WTC11 (cell line): ENCODE results near the gene SPDEF. TPM values are rescaled to one million over a fixed set of nuclear protein-coding genes. Genes with fewer than 3 reads are reported as not detected.

Source experiments
- ATAC-seq: fragments of 200-7000 bp; cut with Tn5 transposase; 2 replicates; pipeline ENCODE4 v1.10.0; 2021; ENCODE audit warnings: mild to moderate bottlenecking, moderate library complexity
- CTCF ChIA-PET: fragments of 300-600 bp; sonication (Branson Sonifier 250); formaldehyde crosslinking; loops from one replicate; lab custom pipeline; 2021; ENCODE audit warnings: antibody characterized with exemption; lab: Charles Lee
- POLR2A ChIA-PET: fragments of 350-600 bp; sonication (Branson Sonifier 250); formaldehyde crosslinking; loops from one replicate; lab custom pipeline; 2021; ENCODE audit warnings: antibody characterized with exemption; lab: Charles Lee
- DNase-seq: peaks from one replicate; pipeline ENCODE4 v3.0.0; 2021; ENCODE audit warnings: low spot score
- H3K27ac Mint-ChIP-seq: 2 replicates; pipeline ENCODE4 v1.8.0; 2021; ENCODE audit warnings: mixed read lengths
- H3K27me3 Mint-ChIP-seq: 2 replicates; pipeline ENCODE4 v1.8.0; 2021; ENCODE audit warnings: low read depth, mild to moderate bottlenecking, moderate library complexity, mixed read lengths
- H3K36me3 Mint-ChIP-seq: 2 replicates; pipeline ENCODE4 v1.8.0; 2021; ENCODE audit warnings: mixed read lengths
- H3K4me1 Mint-ChIP-seq: 2 replicates; pipeline ENCODE4 v1.8.0; 2022; ENCODE audit warnings: mixed read lengths
- H3K4me3 Mint-ChIP-seq: 2 replicates; pipeline ENCODE4 v1.8.0; 2021; ENCODE audit warnings: mild to moderate bottlenecking, moderate library complexity, mixed read lengths
- H3K9me3 Mint-ChIP-seq: 2 replicates; pipeline ENCODE4 v1.8.0; 2021; ENCODE audit warnings: mixed read lengths
- ATF1 ChIP-seq: sonication (generic); formaldehyde crosslinking; IDR thresholded peaks from 2 replicates; pipeline ENCODE4 v1.8.1; 2023; ENCODE audit warnings: mild to moderate bottlenecking, moderate library complexity, missing genetic modification reagents
- CREM ChIP-seq: sonication (generic); formaldehyde crosslinking; IDR thresholded peaks from 2 replicates; pipeline ENCODE4 v1.8.1; 2022; ENCODE audit warnings: mild to moderate bottlenecking, missing genetic modification reagents, moderate library complexity
- E2F1 ChIP-seq: sonication (generic); formaldehyde crosslinking; IDR thresholded peaks from 2 replicates; pipeline ENCODE4 v1.8.0; 2022; ENCODE audit warnings: mild to moderate bottlenecking, missing genetic modification reagents
- E2F5 ChIP-seq: sonication (generic); formaldehyde crosslinking; IDR thresholded peaks from 2 replicates; pipeline ENCODE4 v1.8.1; 2022; ENCODE audit warnings: mild to moderate bottlenecking, moderate library complexity, missing genetic modification reagents
- ELF4 ChIP-seq: sonication (generic); formaldehyde crosslinking; IDR thresholded peaks from 2 replicates; pipeline ENCODE4 v1.8.1; 2022; ENCODE audit warnings: low read depth, mild to moderate bottlenecking, moderate library complexity, missing genetic modification reagents
- EMX1 ChIP-seq: fragments of 250-450 bp; sonication (Bioruptor Pico); IDR thresholded peaks from 2 replicates; pipeline ENCODE4 v1.8.0; 2021; ENCODE audit warnings: mild to moderate bottlenecking
- ERG ChIP-seq: fragments of 250-450 bp; sonication (Bioruptor Pico); IDR thresholded peaks from 2 replicates; pipeline ENCODE4 v1.8.0; 2021; ENCODE audit warnings: mild to moderate bottlenecking
- GTF2I ChIP-seq: fragments of 250-450 bp; sonication (Bioruptor Pico); conservative IDR thresholded peaks from 2 replicates; pipeline ENCODE4 v1.4.0; 2021; ENCODE audit warnings: mild to moderate bottlenecking
- IRF1 ChIP-seq: sonication (generic); formaldehyde crosslinking; IDR thresholded peaks from 2 replicates; pipeline ENCODE4 v1.8.0; 2023; ENCODE audit warnings: missing genetic modification reagents
- JAZF1 ChIP-seq: fragments of 250-450 bp; sonication (Bioruptor Pico); IDR thresholded peaks from 2 replicates; pipeline ENCODE4 v1.9.0; 2021; ENCODE audit warnings: moderate library complexity, mild to moderate bottlenecking, inconsistent platforms
- JUN ChIP-seq: sonication (generic); formaldehyde crosslinking; IDR thresholded peaks from 2 replicates; pipeline ENCODE4 v1.8.0; 2023; ENCODE audit warnings: mild to moderate bottlenecking, missing genetic modification reagents
- MAX ChIP-seq: sonication (generic); formaldehyde crosslinking; IDR thresholded peaks from 2 replicates; pipeline ENCODE4 v1.8.0; 2022; ENCODE audit warnings: mild to moderate bottlenecking, missing genetic modification reagents
- NFE2L1 ChIP-seq: sonication (generic); formaldehyde crosslinking; IDR thresholded peaks from 2 replicates; pipeline ENCODE4 v1.8.1; 2023; ENCODE audit warnings: missing genetic modification reagents
- NR2C2 ChIP-seq: sonication (generic); formaldehyde crosslinking; IDR thresholded peaks from 2 replicates; pipeline ENCODE4 v1.8.0; 2022; ENCODE audit warnings: mild to moderate bottlenecking, missing genetic modification reagents
- PREB ChIP-seq: sonication (generic); formaldehyde crosslinking; IDR thresholded peaks from 2 replicates; pipeline ENCODE4 v1.8.1; 2022; ENCODE audit warnings: mild to moderate bottlenecking, missing genetic modification reagents, moderate library complexity, borderline replicate concordance
- RORB ChIP-seq: fragments of 250-450 bp; sonication (Bioruptor Pico); IDR thresholded peaks from 2 replicates; pipeline ENCODE4 v1.9.0; 2021; ENCODE audit warnings: mild to moderate bottlenecking
- SOX15 ChIP-seq: fragments of 250-450 bp; sonication (Bioruptor Pico); IDR thresholded peaks from 2 replicates; pipeline ENCODE4 v1.9.0; 2021; ENCODE audit warnings: mild to moderate bottlenecking
- TCF7 ChIP-seq: sonication (generic); formaldehyde crosslinking; IDR thresholded peaks from 2 replicates; pipeline ENCODE4 v1.8.0; 2022; ENCODE audit warnings: mild to moderate bottlenecking, low read depth, missing genetic modification reagents, moderate library complexity
- TEAD1 ChIP-seq: sonication (generic); formaldehyde crosslinking; IDR thresholded peaks from 2 replicates; pipeline ENCODE4 v1.8.0; 2022; ENCODE audit warnings: mild to moderate bottlenecking, missing genetic modification reagents
- TP53 ChIP-seq: sonication (generic); formaldehyde crosslinking; IDR thresholded peaks from 2 replicates; pipeline ENCODE4 v1.8.1; 2023; ENCODE audit warnings: mild to moderate bottlenecking, missing genetic modification reagents
- ZNF423 ChIP-seq: fragments of 250-450 bp; sonication (Bioruptor Pico); IDR thresholded peaks from 2 replicates; pipeline ENCODE4 v2.1.2; 2022; ENCODE audit warnings: mild to moderate bottlenecking, moderate library complexity
- total RNA-seq: library from RNA; stranded (reverse); gene quantifications from 3 replicates; pipeline ENCODE4 v1.2.3, GENCODE V29; 2021
- TF ChIP-seq, protein P1 (sequence below): sonication (generic); formaldehyde crosslinking; IDR thresholded peaks from 2 replicates; pipeline ENCODE4 v1.8.1; 2022; ENCODE audit warnings: missing genetic modification reagents, borderline replicate concordance
- TF ChIP-seq, protein P2 (sequence below): sonication (generic); formaldehyde crosslinking; IDR thresholded peaks from 2 replicates; pipeline ENCODE4 v1.8.1; 2022; ENCODE audit warnings: low read depth, mild to moderate bottlenecking, moderate library complexity, missing genetic modification reagents, borderline replicate concordance

SPDEF gene
- total RNA-seq, 1 experiment from 2014 or later: 0.72 TPM

- TF ChIP-seq ATF1 (CRISPR knock-in tag): no peak
- no peak for TF ChIP-seq NR2C2 (CRISPR knock-in tag)
- no peak for TF ChIP-seq ELF4 (CRISPR knock-in tag)
- TF ChIP-seq ZNF423: no peak
- TF ChIP-seq CREM (CRISPR knock-in tag): no peak
- TF ChIP-seq NFE2L1 (CRISPR knock-in tag): no peak
These were observed 7.4 kb upstream of the SPDEF start (continued) for GRCh38 chr6:34563513-34563870.

DNA sequence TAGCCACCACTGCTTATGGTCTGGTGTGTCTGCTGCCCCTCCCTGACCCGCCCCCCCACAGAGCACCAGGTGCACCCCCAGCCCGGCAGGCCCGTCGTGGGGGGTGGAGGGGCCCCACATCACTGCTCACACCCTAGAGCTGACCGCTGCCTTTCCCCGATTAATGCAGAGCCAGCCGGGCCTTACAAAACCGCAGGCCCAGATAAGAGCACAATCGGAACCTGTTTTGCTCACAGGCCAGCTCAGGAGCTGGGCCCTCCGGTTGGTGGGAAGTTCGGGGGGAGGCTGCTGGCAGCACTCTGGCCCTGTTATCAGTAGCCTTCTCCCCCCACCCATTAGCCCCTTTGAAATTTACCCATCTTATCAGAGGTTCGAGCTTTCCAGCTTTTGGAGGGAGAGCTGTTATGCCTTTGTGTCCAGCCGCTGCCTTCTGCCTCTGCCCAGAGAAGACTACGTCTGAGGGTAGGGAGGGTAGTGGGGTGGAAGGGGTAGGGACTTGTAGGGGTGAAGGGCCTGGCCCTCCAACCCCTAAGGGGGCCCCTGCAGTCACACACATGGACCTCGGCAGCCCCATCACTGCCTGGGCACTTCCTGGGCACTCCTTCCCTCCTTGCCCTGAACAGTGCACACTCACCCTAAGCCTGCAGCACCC is 6.9 kb upstream of the SPDEF start:
- Mint-ChIP-seq H3K27me3 (no peaks in the 10 kb centered on the region; the same call in 1 of the 2 replicates), H3K36me3 (no peaks in the 10 kb centered on the region), H3K9me3 (no peaks in the 10 kb centered on the region), H3K27ac (no peak overlapping the region), H3K4me3 (no peak overlapping the region), H3K4me1 (peaks cover 21% of the 10 kb centered on the region)
- TF ChIP-seq PREB: no peak
- no peak for TF ChIP-seq E2F1 (CRISPR knock-in tag)
- TF ChIP-seq JUN: no peak
- TF ChIP-seq RORB (CRISPR knock-in tag): no peak
- TF ChIP-seq TP53 (CRISPR knock-in tag): no peak
- TF ChIP-seq SOX15 (CRISPR knock-in tag): no peak
- no peak for TF ChIP-seq E2F5 (CRISPR knock-in tag)
- TF ChIP-seq, protein P1, sequence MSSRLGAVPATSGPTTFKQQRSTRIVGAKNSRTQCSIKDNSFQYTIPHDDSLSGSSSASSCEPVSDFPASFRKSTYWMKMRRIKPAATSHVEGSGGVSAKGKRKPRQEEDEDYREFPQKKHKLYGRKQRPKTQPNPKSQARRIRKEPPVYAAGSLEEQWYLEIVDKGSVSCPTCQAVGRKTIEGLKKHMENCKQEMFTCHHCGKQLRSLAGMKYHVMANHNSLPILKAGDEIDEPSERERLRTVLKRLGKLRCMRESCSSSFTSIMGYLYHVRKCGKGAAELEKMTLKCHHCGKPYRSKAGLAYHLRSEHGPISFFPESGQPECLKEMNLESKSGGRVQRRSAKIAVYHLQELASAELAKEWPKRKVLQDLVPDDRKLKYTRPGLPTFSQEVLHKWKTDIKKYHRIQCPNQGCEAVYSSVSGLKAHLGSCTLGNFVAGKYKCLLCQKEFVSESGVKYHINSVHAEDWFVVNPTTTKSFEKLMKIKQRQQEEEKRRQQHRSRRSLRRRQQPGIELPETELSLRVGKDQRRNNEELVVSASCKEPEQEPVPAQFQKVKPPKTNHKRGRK (CRISPR knock-in tag): no peak
- TF ChIP-seq TCF7 (CRISPR knock-in tag): no peak
- no peak for TF ChIP-seq GTF2I
- no peak for TF ChIP-seq NR2C2 (CRISPR knock-in tag)
- TF ChIP-seq, protein P2, sequence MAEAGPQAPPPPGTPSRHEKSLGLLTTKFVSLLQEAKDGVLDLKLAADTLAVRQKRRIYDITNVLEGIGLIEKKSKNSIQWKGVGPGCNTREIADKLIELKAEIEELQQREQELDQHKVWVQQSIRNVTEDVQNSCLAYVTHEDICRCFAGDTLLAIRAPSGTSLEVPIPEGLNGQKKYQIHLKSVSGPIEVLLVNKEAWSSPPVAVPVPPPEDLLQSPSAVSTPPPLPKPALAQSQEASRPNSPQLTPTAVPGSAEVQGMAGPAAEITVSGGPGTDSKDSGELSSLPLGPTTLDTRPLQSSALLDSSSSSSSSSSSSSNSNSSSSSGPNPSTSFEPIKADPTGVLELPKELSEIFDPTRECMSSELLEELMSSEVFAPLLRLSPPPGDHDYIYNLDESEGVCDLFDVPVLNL: no peak
- TF ChIP-seq ERG: no peak
- no peak for TF ChIP-seq EMX1
- no peak for TF ChIP-seq IRF1
- no peak for TF ChIP-seq MAX (CRISPR knock-in tag)
- TF ChIP-seq JAZF1 (CRISPR knock-in tag): no peak
- no peak for TF ChIP-seq TEAD1 (CRISPR knock-in tag)
- ChIA-PET POLR2A (no interaction called here), CTCF (interaction anchor here (1.9 to 2.0 kb wide), 2 partner anchors 12 to 46 kb away, joined by 5 read pairs; no protein-coding TSS in a partner anchor)
- DNase-seq (no peak), ATAC-seq (no peak)
